22Rv1 (cell line): ENCODE data around the gene H3-3A.

Experiments
- ZFX ChIP-seq: fragments of 450-650 bp; IDR thresholded peaks from 2 replicates; pipeline ENCODE4 v1.6.1; 2017; ENCODE audit warnings: antibody characterized with exemption, borderline replicate concordance
- TF ChIP-seq, protein P1 (sequence below): fragments of 450-650 bp; IDR thresholded peaks from 2 replicates; pipeline ENCODE4 v1.5.1; 2017; ENCODE audit warnings: mild to moderate bottlenecking

DNA sequence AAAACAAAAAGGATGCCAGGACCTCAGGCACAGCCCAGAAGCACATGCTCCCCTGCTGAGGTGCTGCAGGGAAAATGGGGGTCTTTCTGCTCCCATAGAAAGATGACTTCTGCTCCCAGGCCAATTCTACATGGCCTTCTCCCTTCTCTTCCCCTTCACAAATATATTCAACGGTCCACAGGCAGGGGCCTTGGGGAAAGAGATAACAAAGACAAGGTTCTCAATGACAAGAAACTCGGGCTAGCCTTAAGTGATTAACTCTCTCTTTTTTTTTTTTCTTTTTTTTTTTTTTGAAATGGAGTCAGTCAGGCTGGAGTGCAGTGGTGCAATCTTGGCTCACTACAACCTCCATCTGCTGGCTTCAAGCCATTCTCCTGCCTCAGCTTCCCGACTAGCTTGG is 54.2 kb downstream of the H3-3A start:
- TF ChIP-seq, protein P1, sequence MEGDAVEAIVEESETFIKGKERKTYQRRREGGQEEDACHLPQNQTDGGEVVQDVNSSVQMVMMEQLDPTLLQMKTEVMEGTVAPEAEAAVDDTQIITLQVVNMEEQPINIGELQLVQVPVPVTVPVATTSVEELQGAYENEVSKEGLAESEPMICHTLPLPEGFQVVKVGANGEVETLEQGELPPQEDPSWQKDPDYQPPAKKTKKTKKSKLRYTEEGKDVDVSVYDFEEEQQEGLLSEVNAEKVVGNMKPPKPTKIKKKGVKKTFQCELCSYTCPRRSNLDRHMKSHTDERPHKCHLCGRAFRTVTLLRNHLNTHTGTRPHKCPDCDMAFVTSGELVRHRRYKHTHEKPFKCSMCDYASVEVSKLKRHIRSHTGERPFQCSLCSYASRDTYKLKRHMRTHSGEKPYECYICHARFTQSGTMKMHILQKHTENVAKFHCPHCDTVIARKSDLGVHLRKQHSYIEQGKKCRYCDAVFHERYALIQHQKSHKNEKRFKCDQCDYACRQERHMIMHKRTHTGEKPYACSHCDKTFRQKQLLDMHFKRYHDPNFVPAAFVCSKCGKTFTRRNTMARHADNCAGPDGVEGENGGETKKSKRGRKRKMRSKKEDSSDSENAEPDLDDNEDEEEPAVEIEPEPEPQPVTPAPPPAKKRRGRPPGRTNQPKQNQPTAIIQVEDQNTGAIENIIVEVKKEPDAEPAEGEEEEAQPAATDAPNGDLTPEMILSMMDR, result no peak
- no peak for TF ChIP-seq ZFX
